ENCODE results near the gene ERBB4. TPM values are rescaled to one million over a fixed set of nuclear protein-coding genes. Genes with fewer than 3 reads are reported as not detected.
"Not testable (repeated sequence)": the region's sequence is repeated elsewhere in the genome, so short reads cannot be mapped to it uniquely, and the experiment has no call there.

Gene ERBB4
- total RNA-seq, 1 experiment from 2014 or later = 0.04 TPM

GRCh38 chr2:211722928-211723327 is 815.7 kb downstream of the ERBB4 start:
- Mint-ChIP-seq H3K4me3 (no peak overlapping the region), H3K27ac (no peak overlapping the region), H3K27me3 (ENCODE audit: low read depth) (no peaks in the 10 kb centered on the region), H3K4me1 (no peaks in the 10 kb centered on the region; a peak in 1 of 4 replicates), H3K9me3 (no peaks in the 10 kb centered on the region), H3K36me3 (ENCODE audit: insufficient read depth in 1 of 3, low read depth in 3 of 3) (no peaks in the 10 kb centered on the region)
- DNase-seq = no peak
- H2AK5ac ChIP-seq (ENCODE audit: insufficient read length, low read length) = no peak overlapping the region
- no peak overlapping the region for H4K5ac ChIP-seq (ENCODE audit: insufficient read length, low read depth, low read length)
- no peak overlapping the region for H3K4me2 ChIP-seq (ENCODE audit: insufficient read depth, insufficient read length, low read length)
- H3K56ac ChIP-seq (ENCODE audit: insufficient read length, low read depth, low read length) = no peak overlapping the region
- H3K14ac ChIP-seq (ENCODE audit: insufficient read depth, low read length) = no peak overlapping the region
- H3K4ac ChIP-seq (ENCODE audit: low read depth, low read length) = no peak overlapping the region
- H2BK5ac ChIP-seq (ENCODE audit: insufficient read length, low read length) = no peak overlapping the region
- H2BK15ac ChIP-seq (ENCODE audit: low read depth, low read length) = no peak overlapping the region
- no peak overlapping the region for H3K27ac ChIP-seq (ENCODE audit: insufficient read length, low read depth, low read length)
- no peak overlapping the region for H2BK20ac ChIP-seq (ENCODE audit: low read depth, low read length, poor library complexity, severe bottlenecking)
- no peak overlapping the region for H2BK12ac ChIP-seq (ENCODE audit: insufficient read length, low read depth, low read length)
- no peak overlapping the region for H3K23ac ChIP-seq (ENCODE audit: insufficient read length, low read depth, low read length)
- no peak overlapping the region for H3T11ph ChIP-seq (ENCODE audit: low read length)
- no peak overlapping the region for H4K91ac ChIP-seq (ENCODE audit: insufficient read length, low read depth, low read length)
- H3K4me1 ChIP-seq (ENCODE audit: insufficient read depth, low read length) = no peaks in the 10 kb centered on the region
- WGBS (ENCODE audit: extremely low coverage, insufficient read length, low lambda C conversion rate) = no CpG with 5 or more reads among the region's 2 CpGs
- TF ChIP-seq CTCF (conservative IDR thresholded peaks at IDR 0.05) = no peak
- H3K18ac ChIP-seq (ENCODE audit: insufficient read length, low read depth, low read length) = no peak overlapping the region
- no peaks in the 10 kb centered on the region for H3K9me3 ChIP-seq (ENCODE audit: control insufficient read depth, low read depth, low read length)
- H3K9ac ChIP-seq (ENCODE audit: extremely low read depth, insufficient read length, low read length) = no peak overlapping the region
- no peaks in the 10 kb centered on the region for H3K23me2 ChIP-seq (ENCODE audit: insufficient read length, low read depth, low read length, poor library complexity, severe bottlenecking)
- no peak overlapping the region for H4K8ac ChIP-seq (replicated peaks; ENCODE audit: insufficient read length, low read depth, low read length)
- no peaks in the 10 kb centered on the region for H3K79me1 ChIP-seq (ENCODE audit: insufficient read depth, low read depth, low read length, poor library complexity, severe bottlenecking)
- no peak overlapping the region for H2AFZ ChIP-seq (ENCODE audit: low read length)
- H3K79me2 ChIP-seq (ENCODE audit: insufficient read depth, low read length) = no peaks in the 10 kb centered on the region
- H3K27me3 ChIP-seq (ENCODE audit: insufficient read depth, low read length) = no peaks in the 10 kb centered on the region
- H2BK120ac ChIP-seq (ENCODE audit: low read depth, low read length, poor library complexity, severe bottlenecking) = no peak overlapping the region
- no peaks in the 10 kb centered on the region for H4K20me1 ChIP-seq (ENCODE audit: control insufficient read depth, insufficient read depth, insufficient read length)

GRCh38 chr2:211721874-211722273 is 816.7 kb downstream of the ERBB4 start:
- H3K79me1 ChIP-seq (ENCODE audit: insufficient read depth, low read depth, low read length, poor library complexity, severe bottlenecking); H2BK15ac ChIP-seq (ENCODE audit: low read depth, low read length); H3K27me3 Mint-ChIP-seq (ENCODE audit: low read depth); DNase-seq; H2BK120ac ChIP-seq (ENCODE audit: low read depth, low read length, poor library complexity, severe bottlenecking); H3T11ph ChIP-seq (ENCODE audit: low read length); H3K4me1 ChIP-seq (ENCODE audit: insufficient read depth, low read length); H3K9me3 Mint-ChIP-seq; H3K36me3 Mint-ChIP-seq (ENCODE audit: insufficient read depth in 1 of 3, low read depth in 3 of 3); H2BK12ac ChIP-seq (ENCODE audit: insufficient read length, low read depth, low read length); H4K5ac ChIP-seq (ENCODE audit: insufficient read length, low read depth, low read length); H3K27me3 ChIP-seq (ENCODE audit: insufficient read depth, low read length); H2AFZ ChIP-seq (ENCODE audit: low read length); H4K8ac ChIP-seq (replicated peaks; ENCODE audit: insufficient read length, low read depth, low read length); H4K20me1 ChIP-seq (ENCODE audit: control insufficient read depth, insufficient read depth, insufficient read length); H2BK20ac ChIP-seq (ENCODE audit: low read depth, low read length, poor library complexity, severe bottlenecking); H3K27ac ChIP-seq (ENCODE audit: insufficient read length, low read depth, low read length); H3K4ac ChIP-seq (ENCODE audit: low read depth, low read length); H3K4me1 Mint-ChIP-seq; H3K23me2 ChIP-seq (ENCODE audit: insufficient read length, low read depth, low read length, poor library complexity, severe bottlenecking); H3K9ac ChIP-seq (ENCODE audit: extremely low read depth, insufficient read length, low read length); H3K4me3 Mint-ChIP-seq; H2BK5ac ChIP-seq (ENCODE audit: insufficient read length, low read length); H3K4me2 ChIP-seq (ENCODE audit: insufficient read depth, insufficient read length, low read length); H2AK5ac ChIP-seq (ENCODE audit: insufficient read length, low read length); H3K56ac ChIP-seq (ENCODE audit: insufficient read length, low read depth, low read length); H4K91ac ChIP-seq (ENCODE audit: insufficient read length, low read depth, low read length); H3K23ac ChIP-seq (ENCODE audit: insufficient read length, low read depth, low read length); H3K14ac ChIP-seq (ENCODE audit: insufficient read depth, low read length); H3K79me2 ChIP-seq (ENCODE audit: insufficient read depth, low read length); H3K9me3 ChIP-seq (ENCODE audit: control insufficient read depth, low read depth, low read length); H3K27ac Mint-ChIP-seq; H3K18ac ChIP-seq (ENCODE audit: insufficient read length, low read depth, low read length): not testable (repeated sequence)
- no CpG with 5 or more reads among the region's 9 CpGs for WGBS (ENCODE audit: extremely low coverage, insufficient read length, low lambda C conversion rate)

All from H9 (cell line).